ENCODE data around the gene SLC9C1. TPM values are rescaled to one million over a fixed set of nuclear protein-coding genes. Genes with fewer than 3 reads are reported as not detected.
A peak's percentile ranks its signal among the peaks of the same experiment; 100 is the strongest.

SLC9C1 gene
- total RNA-seq, 1 donor from 2014 or later = 0.42 TPM

GRCh38 chr3:112297714-112298113 is 3.7 kb upstream of the SLC9C1 start:
- H3K27ac Mint-ChIP-seq (ENCODE audit: unreplicated experiment) = peak overlapping the region; percentile 85
- peak overlapping the region; percentile 21 for H3K4me3 Mint-ChIP-seq
- peaks cover 55% of the 10 kb centered on the region for H3K4me1 Mint-ChIP-seq
- no peak for DNase-seq (ENCODE audit: low read depth, low spot score)
- peaks cover 7% of the 10 kb centered on the region for H3K9me3 Mint-ChIP-seq
- H3K27me3 Mint-ChIP-seq (ENCODE audit: low read depth) = no peaks in the 10 kb centered on the region
- no peak for TF ChIP-seq CTCF (conservative IDR thresholded peaks at IDR 0.05)
- no peaks in the 10 kb centered on the region for H3K36me3 Mint-ChIP-seq (ENCODE audit: low read depth)

- H3K36me3 Mint-ChIP-seq (ENCODE audit: low read depth) = peaks cover 4% of the 10 kb centered on the region
- peaks cover 49% of the 10 kb centered on the region for H3K4me1 Mint-ChIP-seq
- H3K4me3 Mint-ChIP-seq = no peak overlapping the region
- no peaks in the 10 kb centered on the region for H3K27me3 Mint-ChIP-seq (ENCODE audit: low read depth)
- DNase-seq (ENCODE audit: low read depth, low spot score) = no peak
- no peak for TF ChIP-seq CTCF (conservative IDR thresholded peaks at IDR 0.05)
- peaks cover 9% of the 10 kb centered on the region for H3K9me3 Mint-ChIP-seq
- no peak overlapping the region for H3K27ac Mint-ChIP-seq (ENCODE audit: unreplicated experiment)
Observed at GRCh38 chr3:112289011-112289410, 5.0 kb downstream of the SLC9C1 start.

GRCh38 chr3:112280266-112280665 is 13.8 kb downstream of the SLC9C1 start:
- H3K27ac Mint-ChIP-seq (ENCODE audit: unreplicated experiment) = no peak overlapping the region
- H3K36me3 Mint-ChIP-seq (ENCODE audit: low read depth) = no peaks in the 10 kb centered on the region

GRCh38 chr3:112273536-112273935 is 20.5 kb downstream of the SLC9C1 start:
- no peak overlapping the region for H3K4me3 Mint-ChIP-seq
- H3K9me3 Mint-ChIP-seq = no peaks in the 10 kb centered on the region
- no peak for TF ChIP-seq CTCF (conservative IDR thresholded peaks at IDR 0.05)
- H3K36me3 Mint-ChIP-seq (ENCODE audit: low read depth) = no peaks in the 10 kb centered on the region
- no peaks in the 10 kb centered on the region for H3K27me3 Mint-ChIP-seq (ENCODE audit: low read depth)
- H3K27ac Mint-ChIP-seq (ENCODE audit: unreplicated experiment) = no peak overlapping the region
- no peaks in the 10 kb centered on the region for H3K4me1 Mint-ChIP-seq
- no peak for DNase-seq (ENCODE audit: low read depth, low spot score)

More at GRCh38 chr3:112280266-112280665, 13.8 kb downstream of the SLC9C1 start:
- no peak overlapping the region for H3K4me3 Mint-ChIP-seq
- peaks cover 10% of the 10 kb centered on the region for H3K4me1 Mint-ChIP-seq
- no peak for DNase-seq (ENCODE audit: low read depth, low spot score)
- H3K27me3 Mint-ChIP-seq (ENCODE audit: low read depth) = no peaks in the 10 kb centered on the region
- H3K9me3 Mint-ChIP-seq = no peaks in the 10 kb centered on the region
- TF ChIP-seq CTCF (conservative IDR thresholded peaks at IDR 0.05) = no peak

GRCh38 chr3:112261742-112262141 is 32.3 kb downstream of the SLC9C1 start:
- no peak overlapping the region for H3K4me3 Mint-ChIP-seq
- DNase-seq (ENCODE audit: low read depth, low spot score) = no peak
- no peak for TF ChIP-seq CTCF (conservative IDR thresholded peaks at IDR 0.05)
- H3K9me3 Mint-ChIP-seq = peaks cover 14% of the 10 kb centered on the region
- no peaks in the 10 kb centered on the region for H3K4me1 Mint-ChIP-seq
- H3K27ac Mint-ChIP-seq (ENCODE audit: unreplicated experiment) = no peak overlapping the region
- H3K36me3 Mint-ChIP-seq (ENCODE audit: low read depth) = no peaks in the 10 kb centered on the region
- H3K27me3 Mint-ChIP-seq (ENCODE audit: low read depth) = no peaks in the 10 kb centered on the region

GRCh38 chr3:112260563-112260962 is 33.5 kb downstream of the SLC9C1 start:
- H3K36me3 Mint-ChIP-seq (ENCODE audit: low read depth) = peaks cover 6% of the 10 kb centered on the region
- TF ChIP-seq CTCF (conservative IDR thresholded peaks at IDR 0.05) = no peak
- no peak overlapping the region for H3K27ac Mint-ChIP-seq (ENCODE audit: unreplicated experiment)
- no peak for DNase-seq (ENCODE audit: low read depth, low spot score)
- no peak overlapping the region for H3K4me3 Mint-ChIP-seq
- H3K9me3 Mint-ChIP-seq = peaks cover 23% of the 10 kb centered on the region
- no peaks in the 10 kb centered on the region for H3K27me3 Mint-ChIP-seq (ENCODE audit: low read depth)
- no peaks in the 10 kb centered on the region for H3K4me1 Mint-ChIP-seq

Measured in neural crest cell (in vitro differentiated cells).